Epithelial cell of proximal tubule (primary cell): ENCODE data around the gene LRRC74A. TPM values are rescaled to one million over a fixed set of nuclear protein-coding genes. Genes with fewer than 3 reads are reported as not detected.
A peak's percentile ranks its signal among the peaks of the same experiment; 100 is the strongest.

Experiments used
- DNase-seq: peaks from one replicate; pipeline ENCODE4 v3.0.0-alpha.2; 2011; ENCODE audit warnings: low read depth
- H3K4me3 ChIP-seq: 2 replicates; pipeline ENCODE4 v1.5.1; 2011; ENCODE audit warnings: low read depth, mild to moderate bottlenecking, low read length
- total RNA-seq: library from RNA; depleted of rRNA; stranded (reverse); fragments of >200 nt; gene quantifications from 2 replicates; pipeline ENCODE4 v1.2.3, GENCODE V29; 2015
- TF ChIP-seq, protein P1 (sequence below): conservative IDR thresholded peaks from 2 replicates; pipeline ENCODE4 v1.5.1; 2012; ENCODE audit warnings: low read depth, mild to moderate bottlenecking, low read length

LRRC74A gene
- total RNA-seq, 1 donor from 2014 or later, result not detected

DNA sequence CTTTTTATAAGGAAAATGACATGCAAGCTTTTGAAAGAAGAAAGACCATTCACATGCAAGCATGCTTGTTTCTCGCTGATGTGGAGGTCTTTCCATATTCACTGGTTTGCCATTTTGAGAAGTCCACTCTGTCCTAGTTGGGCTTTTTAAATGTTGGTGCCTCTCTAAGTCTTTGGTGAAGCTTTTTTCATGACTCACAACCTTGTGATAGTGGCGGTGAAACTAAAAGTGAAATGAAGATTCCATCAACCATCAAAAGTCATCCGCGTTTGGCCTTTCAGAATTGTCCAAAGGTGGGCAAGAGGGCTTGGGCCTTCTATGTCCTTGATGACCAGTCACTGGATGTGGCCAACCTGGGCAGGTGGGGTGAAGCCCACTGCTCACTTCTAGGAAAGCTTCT is 4.3 kb downstream of the LRRC74A start:
- DNase-seq, result no peak
- TF ChIP-seq, protein P1, sequence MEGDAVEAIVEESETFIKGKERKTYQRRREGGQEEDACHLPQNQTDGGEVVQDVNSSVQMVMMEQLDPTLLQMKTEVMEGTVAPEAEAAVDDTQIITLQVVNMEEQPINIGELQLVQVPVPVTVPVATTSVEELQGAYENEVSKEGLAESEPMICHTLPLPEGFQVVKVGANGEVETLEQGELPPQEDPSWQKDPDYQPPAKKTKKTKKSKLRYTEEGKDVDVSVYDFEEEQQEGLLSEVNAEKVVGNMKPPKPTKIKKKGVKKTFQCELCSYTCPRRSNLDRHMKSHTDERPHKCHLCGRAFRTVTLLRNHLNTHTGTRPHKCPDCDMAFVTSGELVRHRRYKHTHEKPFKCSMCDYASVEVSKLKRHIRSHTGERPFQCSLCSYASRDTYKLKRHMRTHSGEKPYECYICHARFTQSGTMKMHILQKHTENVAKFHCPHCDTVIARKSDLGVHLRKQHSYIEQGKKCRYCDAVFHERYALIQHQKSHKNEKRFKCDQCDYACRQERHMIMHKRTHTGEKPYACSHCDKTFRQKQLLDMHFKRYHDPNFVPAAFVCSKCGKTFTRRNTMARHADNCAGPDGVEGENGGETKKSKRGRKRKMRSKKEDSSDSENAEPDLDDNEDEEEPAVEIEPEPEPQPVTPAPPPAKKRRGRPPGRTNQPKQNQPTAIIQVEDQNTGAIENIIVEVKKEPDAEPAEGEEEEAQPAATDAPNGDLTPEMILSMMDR, result no peak
- no peak overlapping the region for H3K4me3 ChIP-seq

DNA sequence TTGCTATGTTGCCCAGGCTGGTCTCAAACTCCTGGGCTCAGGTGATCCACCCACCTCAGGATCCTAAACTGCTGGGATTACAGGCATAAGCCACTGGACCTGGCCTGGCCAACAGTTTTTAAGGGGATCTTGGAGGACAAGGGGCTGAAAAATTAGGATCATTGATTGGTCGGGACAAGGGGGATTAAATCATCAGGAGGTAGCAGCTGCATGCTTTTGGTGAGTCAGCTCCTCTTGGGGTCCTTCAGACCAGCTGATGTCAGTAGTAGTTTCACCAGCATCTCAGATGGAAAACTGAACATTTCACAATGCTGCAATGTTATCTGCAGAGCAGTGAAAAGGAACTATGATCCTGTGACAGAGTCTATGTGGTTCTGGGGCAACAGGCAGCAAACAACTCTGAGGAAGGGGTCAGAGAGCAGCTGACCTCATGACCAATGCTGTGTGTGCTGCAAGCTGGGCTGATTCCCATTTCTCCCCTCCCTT is 6.3 kb downstream of the LRRC74A start:
- DNase-seq, result peak; percentile 59
- TF ChIP-seq, protein P1, result no peak
- no peak overlapping the region for H3K4me3 ChIP-seq

DNA sequence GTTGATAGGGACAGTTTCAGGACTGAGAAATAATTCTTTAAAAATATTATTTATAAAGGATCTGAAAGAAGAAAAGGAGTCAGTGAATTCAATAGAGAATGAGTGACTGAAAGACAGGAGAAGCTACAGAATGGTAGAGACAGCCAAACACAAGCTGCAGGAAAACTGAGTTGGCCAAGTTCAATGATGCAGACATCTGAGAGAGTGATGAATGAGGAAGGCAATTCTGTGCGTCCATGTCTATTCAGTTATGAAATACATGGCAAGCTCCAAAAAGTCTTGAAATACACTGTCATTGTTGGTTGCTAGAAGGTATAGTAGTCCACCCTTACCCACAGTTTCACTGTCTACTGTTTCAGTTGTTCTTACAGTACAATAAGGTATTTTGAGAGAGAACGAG is 6.8 kb downstream of the LRRC74A start:
- no peak overlapping the region for H3K4me3 ChIP-seq
- DNase-seq, result no peak
- TF ChIP-seq, protein P1, result no peak

DNA sequence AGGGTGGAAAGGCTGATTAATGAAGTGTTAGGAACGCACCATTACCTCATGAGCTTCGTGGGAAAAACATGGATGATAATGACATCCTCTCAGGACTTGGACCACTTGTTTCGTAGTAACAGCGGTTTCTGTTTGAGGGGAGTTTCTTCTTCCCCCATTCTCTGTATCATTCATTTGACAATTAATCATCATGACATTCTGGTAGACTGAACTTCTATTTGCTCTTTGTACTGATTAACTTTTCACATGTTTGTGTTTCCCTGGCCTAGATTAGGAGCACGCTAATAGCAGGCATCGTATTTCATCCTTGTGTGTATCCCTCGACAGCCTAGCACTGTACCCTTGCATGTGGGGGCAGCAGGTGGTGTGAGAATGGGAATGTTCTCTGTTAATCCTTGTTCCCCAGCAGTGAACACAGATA is 8.0 kb downstream of the LRRC74A start:
- no peak for DNase-seq
- H3K4me3 ChIP-seq, result no peak overlapping the region
- TF ChIP-seq, protein P1, result no peak

DNA sequence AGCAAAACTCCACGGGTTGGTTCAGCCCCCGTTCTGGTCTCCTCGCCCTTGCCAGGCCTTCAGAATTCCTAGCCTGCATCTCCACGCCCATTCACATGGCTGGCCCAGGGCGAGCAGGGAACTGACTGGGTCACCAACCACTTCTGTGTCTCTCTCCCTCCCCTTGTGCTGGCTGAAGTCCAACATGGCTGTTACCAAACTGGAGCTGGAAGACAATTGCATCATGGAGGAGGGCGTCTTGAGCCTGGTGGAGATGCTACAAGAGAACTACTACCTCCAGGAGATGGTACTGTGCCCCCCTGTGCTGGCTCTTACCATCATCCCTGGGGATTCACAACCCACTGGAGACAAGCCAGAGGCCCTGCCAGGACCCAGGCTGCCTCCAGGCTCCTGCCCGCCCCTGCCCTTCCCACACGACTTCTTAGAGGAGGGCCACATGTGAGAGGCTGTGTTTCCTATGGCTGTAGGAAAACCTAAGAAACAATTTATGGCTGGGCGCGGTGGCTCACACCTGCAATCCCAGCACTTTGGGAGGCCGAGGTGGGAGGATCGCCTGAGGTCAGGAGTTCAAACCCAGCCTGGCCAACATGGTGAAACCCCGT is 9.9 kb downstream of the LRRC74A start:
- no peak for DNase-seq
- H3K4me3 ChIP-seq, result no peak overlapping the region
- TF ChIP-seq, protein P1, result no peak

DNA sequence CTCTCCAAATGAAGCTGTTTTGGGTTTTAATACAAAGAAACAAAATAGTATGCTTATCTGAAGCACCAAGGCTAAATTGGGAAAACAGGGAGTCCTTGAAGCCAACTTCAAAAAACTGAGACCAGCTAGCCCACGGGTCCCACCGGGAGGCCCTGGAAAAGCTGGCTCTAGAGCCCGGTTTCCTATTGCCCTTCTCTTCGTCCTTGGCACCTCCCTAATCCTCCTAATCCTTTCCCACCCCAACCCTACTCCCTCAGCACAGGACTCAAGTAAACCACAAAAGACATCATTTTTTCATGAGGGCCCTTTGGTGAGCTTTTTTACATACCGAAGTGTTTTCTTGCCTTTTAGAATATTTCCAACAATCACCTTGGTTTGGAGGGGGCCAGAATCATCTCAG is 11.3 kb downstream of the LRRC74A start:
- H3K4me3 ChIP-seq, result no peak overlapping the region
- TF ChIP-seq, protein P1, result no peak
- no peak for DNase-seq

DNA sequence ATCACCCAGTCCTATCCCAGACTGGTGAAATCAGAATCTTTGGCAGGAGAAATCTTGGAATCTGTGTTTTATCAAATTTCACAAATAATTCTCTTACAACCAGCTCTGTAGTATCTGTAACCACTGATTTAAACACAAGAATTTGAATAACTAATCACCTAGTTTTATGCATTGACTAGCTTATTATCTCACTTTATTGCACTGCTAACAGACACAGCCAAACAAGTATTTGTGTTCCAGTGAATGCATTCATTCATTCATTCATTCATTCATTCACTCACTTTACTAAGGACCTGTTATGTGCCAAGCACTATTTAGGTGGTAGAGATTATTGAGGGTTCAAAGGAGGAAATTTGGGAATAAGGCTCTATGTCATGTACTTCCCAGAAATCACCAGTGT is 16.2 kb downstream of the LRRC74A start:
- no peak for DNase-seq
- H3K4me3 ChIP-seq, result no peak overlapping the region
- TF ChIP-seq, protein P1, result no peak
